SKM-1 treated with dmso at 0.1 percent for 144 hours (cell line): ENCODE results near the gene ZC2HC1C.

Experiments
- DNase-seq: peaks from one replicate; lab custom pipeline; 2025; ENCODE audit not compliant: unreplicated experiment; lab: John Stamatoyannopoulos, UW

ZC2HC1C gene

DNA sequence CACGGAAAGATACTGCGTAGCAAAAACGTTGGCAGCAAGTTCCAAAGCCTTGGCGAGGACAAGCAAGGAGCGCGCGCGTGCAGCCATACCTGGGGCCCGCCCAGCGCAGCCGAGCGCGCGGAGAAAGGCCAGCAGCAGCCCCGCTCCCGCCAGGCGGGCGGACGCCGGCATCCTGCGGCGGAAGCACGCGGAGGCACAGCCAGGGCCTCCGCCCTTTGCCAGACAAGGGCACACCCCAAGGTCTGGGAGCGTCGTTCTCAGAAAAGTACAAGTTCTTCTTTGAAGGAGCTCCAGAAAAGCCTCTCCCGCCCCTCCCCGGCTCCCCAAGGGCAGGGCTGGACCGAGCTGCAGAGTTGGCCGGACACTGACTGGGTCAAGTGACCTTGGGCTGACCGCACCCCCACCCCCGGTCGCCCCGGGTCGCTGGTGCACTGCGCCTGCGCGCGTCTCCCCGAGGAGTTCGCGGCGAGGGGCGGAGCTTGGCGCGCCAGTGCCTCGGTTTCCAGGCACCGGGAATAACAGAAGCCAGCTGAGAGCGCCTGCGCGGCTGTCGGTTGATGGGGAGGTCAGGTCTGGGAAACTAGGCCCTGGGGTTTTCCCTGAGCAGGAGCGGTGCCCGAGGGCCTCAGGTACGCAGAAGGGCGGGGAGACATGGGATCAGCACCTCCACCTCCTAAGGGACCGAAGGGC lies at the start of gene ZC2HC1C:
Gene ZC2HC1C (plus strand): TSS at position 521 of the 690 bp plus-strand sequence. CDS start 933 bp downstream, outside the sequence.
- DNase-seq = peak; percentile 43

DNA sequence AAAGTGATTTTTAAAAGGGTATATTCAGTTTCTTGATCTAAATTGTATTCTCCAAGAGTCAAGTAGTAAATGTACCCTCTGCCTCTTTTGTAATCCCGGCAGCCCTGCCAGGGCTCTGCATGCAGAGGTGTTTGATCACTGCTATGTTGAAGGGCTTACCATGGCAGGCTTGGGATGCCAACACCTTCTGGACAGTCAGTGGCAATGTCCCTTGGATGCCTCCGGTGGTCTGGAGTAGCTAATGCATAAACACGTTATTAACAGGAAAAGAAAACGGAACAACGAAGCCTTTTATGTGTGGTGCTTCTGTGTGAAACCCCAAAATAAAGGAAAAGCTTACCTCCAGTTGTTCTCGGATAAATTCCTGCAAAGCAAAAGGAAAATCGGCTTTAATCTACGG lies 46.8 kb upstream of the ZC2HC1C start:
- no peak for DNase-seq

- DNase-seq = no peak
Observed at GRCh38 chr14:75023108-75023507, 46.3 kb upstream of the ZC2HC1C start.

GRCh38 chr14:75025082-75025481 lies 44.4 kb upstream of the ZC2HC1C start:
- DNase-seq = no peak

DNA sequence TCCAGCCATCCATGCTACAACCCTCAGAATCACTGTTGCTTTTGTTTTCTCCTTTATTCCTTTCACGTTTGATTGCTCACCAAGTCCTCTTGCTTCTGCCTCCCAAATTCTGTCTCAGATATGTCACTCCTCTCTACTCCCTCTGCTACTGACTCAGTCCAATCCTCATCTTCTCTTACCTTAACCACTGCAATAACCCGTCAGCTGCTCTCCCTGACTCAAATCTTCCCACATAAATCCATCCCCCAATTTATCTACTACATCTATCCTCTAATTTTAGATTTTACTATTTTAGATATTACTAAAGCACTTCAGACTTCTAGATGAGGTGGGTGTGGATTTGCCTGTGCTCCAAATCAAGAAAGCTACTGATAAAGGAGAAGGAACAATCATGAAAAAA lies 43.6 kb upstream of the ZC2HC1C start:
- DNase-seq = no peak

DNA sequence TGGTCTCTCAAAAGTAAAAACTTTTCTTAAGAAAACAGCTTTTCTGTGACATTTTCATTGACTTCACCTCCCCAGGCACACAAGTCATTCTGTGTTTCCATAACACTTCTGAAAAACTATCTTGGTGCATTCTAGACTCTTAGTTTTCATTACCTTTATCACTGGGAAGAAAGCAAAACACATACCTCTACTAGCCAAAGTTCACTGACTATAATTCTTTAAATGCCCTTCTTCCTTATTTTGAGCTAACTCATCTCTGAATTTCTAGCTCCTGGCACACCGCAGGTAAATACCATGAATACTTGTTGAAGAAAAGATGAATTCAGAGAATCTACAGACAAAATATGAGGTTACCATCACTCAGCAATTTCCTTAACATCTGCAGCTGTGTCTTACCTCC lies 39.3 kb upstream of the ZC2HC1C start:
- no peak for DNase-seq

DNA sequence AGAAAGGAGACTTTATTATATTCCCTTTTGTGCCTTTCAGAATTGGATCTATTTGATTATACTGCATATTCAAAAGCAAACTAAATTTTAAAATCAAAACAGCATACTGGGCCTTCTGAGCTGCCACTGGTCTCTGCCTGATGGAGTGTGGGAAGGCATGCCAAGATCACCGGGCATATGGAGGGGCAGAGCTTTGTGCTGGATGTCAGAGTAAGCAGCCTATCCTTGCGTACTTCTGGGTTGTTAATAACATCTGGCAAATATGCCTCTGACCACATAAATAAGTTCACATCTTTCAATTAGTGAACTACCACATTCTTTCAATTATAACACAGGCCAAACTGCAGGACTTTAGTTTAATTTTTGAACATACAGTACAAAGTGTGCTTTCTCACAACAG lies 36.5 kb upstream of the ZC2HC1C start:
- DNase-seq = no peak

- no peak for DNase-seq
Observed at GRCh38 chr14:75040507-75040906, 28.9 kb upstream of the ZC2HC1C start.

- no peak for DNase-seq
Observed at GRCh38 chr14:75040959-75041358, 28.5 kb upstream of the ZC2HC1C start.

GRCh38 chr14:75041613-75042012 lies 27.8 kb upstream of the ZC2HC1C start:
- no peak for DNase-seq

GRCh38 chr14:75042035-75042434 lies 27.4 kb upstream of the ZC2HC1C start:
- no peak for DNase-seq

GRCh38 chr14:75044322-75044721 lies 25.1 kb upstream of the ZC2HC1C start:
- no peak for DNase-seq

GRCh38 chr14:75044752-75045151 lies 24.7 kb upstream of the ZC2HC1C start:
- DNase-seq = no peak

- DNase-seq = no peak
Observed at GRCh38 chr14:75046275-75046674, 23.2 kb upstream of the ZC2HC1C start.

GRCh38 chr14:75046899-75047298 lies 22.5 kb upstream of the ZC2HC1C start:
- DNase-seq = no peak

- no peak for DNase-seq
Observed at GRCh38 chr14:75047506-75047905, 21.9 kb upstream of the ZC2HC1C start.

GRCh38 chr14:75048101-75048500 lies 21.3 kb upstream of the ZC2HC1C start:
- no peak for DNase-seq

DNA sequence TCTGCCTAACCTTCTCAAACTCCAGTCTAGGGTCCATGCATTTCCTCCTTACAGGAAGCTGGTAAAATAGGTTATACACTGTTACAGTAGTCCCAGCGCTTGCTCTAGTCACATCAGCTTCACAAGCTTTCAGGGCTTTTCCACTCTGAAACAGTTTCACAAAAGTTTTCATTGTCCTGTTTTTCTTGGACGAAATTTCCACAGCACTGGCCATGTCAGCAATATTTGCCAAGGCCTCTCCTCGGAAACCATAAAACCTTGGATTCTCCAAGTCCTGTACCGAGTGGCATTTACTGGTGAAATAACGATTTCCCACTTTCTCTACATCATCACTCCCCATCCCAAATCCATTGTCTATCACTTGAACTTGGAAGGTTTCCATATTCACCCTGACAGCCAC lies 20.3 kb upstream of the ZC2HC1C start:
- DNase-seq = no peak

DNA sequence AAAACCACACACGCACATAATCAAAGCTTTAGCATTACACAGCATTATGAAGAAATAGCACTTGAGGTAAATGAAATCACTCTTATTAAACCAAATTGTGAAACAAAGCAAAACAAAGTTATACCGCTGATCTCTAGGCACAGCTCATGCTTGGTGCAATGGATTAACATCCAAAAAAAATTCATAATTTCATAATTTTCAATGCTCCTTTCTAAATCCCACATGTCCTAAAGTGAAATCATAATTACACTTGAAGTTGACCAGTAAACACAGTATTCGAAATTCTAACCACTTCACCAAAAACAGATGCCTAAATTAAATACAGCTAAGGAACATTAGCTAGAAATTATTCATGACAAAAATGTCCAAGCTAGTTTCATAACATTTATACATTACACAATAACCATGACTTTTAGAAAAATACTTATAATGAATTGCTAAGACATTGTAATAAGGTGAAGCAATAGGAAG lies 19.7 kb upstream of the ZC2HC1C start:
- DNase-seq = no peak

GRCh38 chr14:75050852-75051555 lies 18.4 kb upstream of the ZC2HC1C start, which contains the start of gene MLH3:
Gene MLH3 (minus strand): TSS chr14:75051467. CDS start chr14:75049655, 1,812 bp downstream.
- peak; percentile 41 for DNase-seq

DNA sequence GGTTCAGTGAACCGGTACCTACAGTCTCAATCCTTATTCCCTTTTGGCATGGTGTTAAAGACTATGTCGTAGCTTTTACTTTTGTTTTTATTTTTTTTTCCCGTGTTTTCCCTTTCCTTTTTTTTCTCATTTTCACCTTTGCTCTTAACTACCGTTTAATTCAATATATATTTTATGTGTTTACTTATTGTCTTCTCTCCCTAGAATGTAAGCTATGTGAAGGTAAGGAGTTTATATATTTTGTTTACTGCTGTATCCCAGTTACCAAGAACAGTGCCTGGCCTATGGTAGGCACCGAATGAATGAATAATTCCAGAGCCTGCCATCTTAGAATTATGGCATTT lies 17.9 kb upstream of the ZC2HC1C start:
- DNase-seq = no peak
